K562 (cell line): ENCODE results near the gene NBEA.

Experiments used
- CBFA2T3 ChIP-seq: fragments of 450-650 bp; IDR thresholded peaks from 2 replicates; pipeline ENCODE4 v1.6.1; 2017
- CEBPB ChIP-seq: fragments of 450-650 bp; IDR thresholded peaks from 2 replicates; pipeline ENCODE4 v1.6.1; 2016; ENCODE audit warnings: missing genetic modification characterization, missing compliant biosample characterization
- HMG20A ChIP-seq: fragments of 450-650 bp; formaldehyde crosslinking; conservative IDR thresholded peaks from 2 replicates; pipeline ENCODE4 v1.4.0; 2020; ENCODE audit warnings: mild to moderate bottlenecking, mixed read lengths
- MCM2 ChIP-seq: fragments of 450-650 bp; IDR thresholded peaks from 2 replicates; pipeline ENCODE4 v1.6.1; 2017; ENCODE audit warnings: low read depth, mild to moderate bottlenecking
- NBN ChIP-seq: fragments of 450-650 bp; IDR thresholded peaks from 2 replicates; pipeline ENCODE4 v1.6.1; 2016; ENCODE audit warnings: low read depth, mild to moderate bottlenecking
- RAD21 ChIP-seq, 2 experiments: fragments of 250-450 bp in 1 of 2; fragments of 450-650 bp in 1 of 2; sonication (Bioruptor Pico) in 1 of 2; formaldehyde crosslinking in 1 of 2; IDR thresholded peaks in 1 of 2; conservative IDR thresholded peaks in 1 of 2; 2 replicates each; pipeline versions ENCODE4 v1.4.0 to v1.8.0; 2020 to 2022; ENCODE audit warnings: mild to moderate bottlenecking in 2 of 2, moderate library complexity in 1 of 2
- ZNF518B ChIP-seq: fragments of 250-450 bp; sonication (Bioruptor Pico); IDR thresholded peaks from 2 replicates; pipeline ENCODE4 v1.5.0; 2021; ENCODE audit warnings: mild to moderate bottlenecking, moderate library complexity

- TF ChIP-seq CEBPB (no peak), MCM2 (no peak), CBFA2T3 (no peak), HMG20A (CRISPR knock-in tag) (no peak), NBN (no peak), RAD21 (CRISPR knock-in tag; conservative IDR thresholded peaks at IDR 0.05 in 1 of 2, IDR thresholded peaks at IDR 0.05 in 1 of 2) (no peak), ZNF518B (no peak)
These were observed 654.4 kb downstream of the NBEA start for GRCh38 chr13:35596321-35597030.
